Frontal cortex (tissue), 4 donors: ENCODE data around the gene MELK. TPM values are rescaled to one million over a fixed set of nuclear protein-coding genes. Genes with fewer than 3 reads are reported as not detected.
"Not testable (repeated sequence)": the region's sequence is repeated elsewhere in the genome, so short reads cannot be mapped to it uniquely, and the experiment has no call there.

ENCODE experiments used
- DNase-seq, 2 donors: peaks; one replicate each; pipeline ENCODE4 v3.0.0; 2012; ENCODE audit warnings: low spot score in 2 of 2
- FAIRE-seq: peaks from 2 replicates; lab custom pipeline; 2012; peaks lifted over from hg19 to GRCh38; lab: Jason Lieb, UNC
- total RNA-seq: library from RNA; depleted of rRNA; stranded (reverse); fragments of >200 nt; gene quantifications from one replicate; pipeline ENCODE4 v1.2.3, GENCODE V29; 2014
- donor health status: control.
- donor health status: control.
- donor health status: control.

MELK gene
- total RNA-seq: 8.2 TPM

GRCh38 chr9:36572515-36573418 is at the start of gene MELK:
Gene MELK, plus strand, starts transcription at chr9:36572895. Its CDS starts 8,787 bp downstream, at chr9:36581682.
- peak; percentile 78 to 93 for DNase-seq
- no peak for FAIRE-seq

DNA sequence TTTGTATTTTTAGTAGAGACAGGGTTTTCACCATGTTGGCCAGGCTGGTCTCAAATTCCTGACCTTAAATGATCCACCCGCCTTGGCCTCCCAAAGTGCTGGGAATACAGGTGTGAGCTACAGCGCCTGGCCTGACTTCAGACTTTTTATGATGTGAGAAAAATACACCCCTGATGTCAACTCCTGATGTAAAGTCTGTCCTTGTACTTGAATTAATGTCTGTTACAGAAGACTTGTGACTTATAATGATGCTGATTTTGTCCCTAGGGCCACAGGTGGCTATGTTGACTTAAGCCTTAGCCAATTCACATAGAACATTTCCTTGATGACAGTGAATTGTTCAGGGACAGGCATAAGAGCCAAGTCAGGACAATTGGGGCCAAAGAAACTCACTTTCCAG is 42.5 kb upstream of the MELK start:
- DNase-seq (no peak), FAIRE-seq (no peak)

GRCh38 chr9:36532353-36532752 is 40.3 kb upstream of the MELK start:
- FAIRE-seq: no peak
- DNase-seq: no peak

- FAIRE-seq, DNase-seq: not testable (repeated sequence)
Observed at GRCh38 chr9:36533726-36534125, 39.0 kb upstream of the MELK start.

DNA sequence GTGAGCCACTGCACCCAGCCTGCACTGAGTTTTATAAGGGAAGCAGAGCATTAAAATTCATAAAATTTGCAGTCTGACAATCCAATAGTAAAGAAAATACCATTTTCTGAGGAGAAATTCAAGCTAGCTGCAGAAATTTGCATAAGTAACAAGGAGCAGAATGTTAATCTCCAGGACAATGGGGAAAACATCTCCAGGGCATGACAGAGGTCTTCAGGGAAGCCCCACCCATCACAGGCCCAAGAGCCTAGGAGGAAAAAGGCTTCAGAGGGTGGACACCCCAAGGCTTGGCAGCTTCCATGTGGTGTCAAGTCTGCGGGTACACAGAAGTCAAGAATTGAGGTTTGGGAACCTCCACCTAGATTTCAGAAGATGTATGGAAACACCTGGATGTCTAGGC is 37.6 kb upstream of the MELK start:
- FAIRE-seq: no peak
- no peak for DNase-seq

DNA sequence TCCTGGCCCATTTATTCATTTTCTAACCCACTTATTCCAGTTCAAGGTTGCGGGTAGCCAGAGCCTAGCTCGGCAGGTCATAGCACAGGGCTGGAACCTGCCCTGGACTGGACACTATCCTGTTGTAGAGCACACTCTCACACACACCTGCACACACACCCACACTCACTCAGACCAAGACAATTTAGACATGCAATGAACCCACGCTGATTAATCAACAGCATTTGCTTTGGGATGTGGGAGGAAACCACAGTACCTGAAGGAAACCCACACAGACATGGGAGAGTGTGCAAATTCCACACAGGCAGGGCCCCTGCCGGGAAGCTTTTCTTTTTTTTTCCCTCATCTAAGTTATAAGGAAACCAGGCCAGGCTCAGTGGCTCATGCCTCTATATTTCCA is 34.8 kb upstream of the MELK start:
- FAIRE-seq: no peak

DNA sequence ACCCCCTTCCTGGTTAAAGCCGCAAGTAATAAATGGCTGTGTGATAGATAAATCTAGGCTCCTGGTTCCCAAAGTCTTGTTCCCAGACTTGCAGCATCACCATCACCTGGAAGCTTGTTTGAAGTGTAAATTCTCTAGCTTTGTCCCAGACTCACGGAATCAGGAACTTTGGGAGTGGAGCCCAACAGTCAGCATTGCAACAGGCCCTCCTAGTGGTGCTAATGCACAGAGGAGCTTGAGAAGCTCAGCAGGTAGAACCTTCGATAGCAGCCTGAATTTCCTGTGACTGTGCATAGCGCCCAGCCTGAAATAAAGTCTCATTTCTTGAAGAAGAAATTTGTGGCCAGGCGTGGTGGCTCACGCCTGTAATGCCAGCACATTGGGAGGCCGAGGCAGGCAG is 30.3 kb upstream of the MELK start:
- DNase-seq (no peak), FAIRE-seq (no peak)

More for the DNA sequence above, 34.8 kb upstream of the MELK start:
- DNase-seq: no peak

- DNase-seq: no peak
- FAIRE-seq: no peak
Observed at GRCh38 chr9:36543916-36544315, 28.8 kb upstream of the MELK start.

- FAIRE-seq (no peak), DNase-seq (no peak)
Observed at GRCh38 chr9:36547598-36547997, 25.1 kb upstream of the MELK start.

GRCh38 chr9:36548454-36548853 is 24.2 kb upstream of the MELK start:
- FAIRE-seq (no peak), DNase-seq (no peak)

DNA sequence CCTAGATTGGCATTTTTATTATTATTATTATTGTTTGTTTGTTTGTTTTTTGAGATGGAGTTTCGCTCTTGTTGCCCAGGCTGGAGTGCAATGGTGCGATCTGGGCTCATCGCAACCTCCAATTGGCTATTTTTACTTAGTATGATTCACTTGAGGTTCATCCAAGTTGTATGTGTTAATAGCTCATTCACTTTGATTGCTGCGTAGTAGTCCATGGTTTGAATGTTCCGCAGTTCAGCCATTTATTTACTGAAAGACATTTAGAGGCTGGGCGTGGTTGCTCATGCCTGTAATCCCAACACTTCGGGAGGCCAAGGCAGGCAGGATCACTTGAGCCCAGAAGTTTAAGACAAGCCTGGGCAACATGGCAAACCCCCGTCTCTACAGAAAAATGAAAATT is 22.6 kb upstream of the MELK start:
- DNase-seq (no peak), FAIRE-seq (no peak)

DNA sequence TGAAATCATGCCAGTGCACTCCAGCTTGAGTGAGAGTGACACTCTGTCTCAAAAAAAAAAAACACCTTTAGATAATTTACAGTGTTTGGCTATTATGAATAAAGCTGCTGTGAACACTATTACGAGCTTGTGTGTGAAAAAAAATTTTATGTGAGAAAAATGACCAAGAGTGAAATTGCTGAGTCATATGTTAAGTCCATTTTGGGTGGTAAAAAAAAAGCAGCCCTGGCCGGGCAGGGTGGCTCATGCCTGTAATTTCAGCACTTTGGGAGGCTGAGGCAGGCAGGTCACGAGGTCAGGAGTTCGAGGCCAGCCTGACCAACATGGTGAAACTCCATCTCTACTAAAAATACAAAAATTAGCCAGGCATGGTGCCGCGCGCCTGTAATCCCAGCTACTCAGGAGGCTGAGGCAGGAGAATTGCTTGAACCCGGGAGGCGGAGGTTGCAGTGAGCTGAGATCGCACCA is 22.0 kb upstream of the MELK start:
- not testable (repeated sequence) for DNase-seq, FAIRE-seq

GRCh38 chr9:36551129-36551528 is 21.6 kb upstream of the MELK start:
- no peak for DNase-seq
- no peak for FAIRE-seq

DNA sequence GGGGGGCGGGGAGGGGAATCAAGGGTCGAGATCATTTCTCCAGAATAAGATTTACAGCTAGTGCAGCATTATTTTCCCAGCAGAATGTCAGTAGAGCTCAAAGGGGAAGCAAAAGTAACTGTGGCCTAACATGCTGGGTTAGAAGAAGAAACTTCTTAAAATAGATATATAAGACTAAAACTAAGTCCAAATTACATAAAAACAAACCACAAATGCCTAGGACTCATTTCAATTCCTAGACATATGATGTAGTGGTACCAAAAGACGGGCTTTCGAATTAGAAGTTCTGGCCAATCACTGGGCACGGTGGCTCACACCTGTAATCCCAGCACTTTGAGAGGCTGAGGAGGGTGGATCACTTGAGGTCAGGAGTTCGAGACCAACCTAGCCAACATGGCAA is 20.8 kb upstream of the MELK start:
- DNase-seq: no peak
- FAIRE-seq: no peak

DNA sequence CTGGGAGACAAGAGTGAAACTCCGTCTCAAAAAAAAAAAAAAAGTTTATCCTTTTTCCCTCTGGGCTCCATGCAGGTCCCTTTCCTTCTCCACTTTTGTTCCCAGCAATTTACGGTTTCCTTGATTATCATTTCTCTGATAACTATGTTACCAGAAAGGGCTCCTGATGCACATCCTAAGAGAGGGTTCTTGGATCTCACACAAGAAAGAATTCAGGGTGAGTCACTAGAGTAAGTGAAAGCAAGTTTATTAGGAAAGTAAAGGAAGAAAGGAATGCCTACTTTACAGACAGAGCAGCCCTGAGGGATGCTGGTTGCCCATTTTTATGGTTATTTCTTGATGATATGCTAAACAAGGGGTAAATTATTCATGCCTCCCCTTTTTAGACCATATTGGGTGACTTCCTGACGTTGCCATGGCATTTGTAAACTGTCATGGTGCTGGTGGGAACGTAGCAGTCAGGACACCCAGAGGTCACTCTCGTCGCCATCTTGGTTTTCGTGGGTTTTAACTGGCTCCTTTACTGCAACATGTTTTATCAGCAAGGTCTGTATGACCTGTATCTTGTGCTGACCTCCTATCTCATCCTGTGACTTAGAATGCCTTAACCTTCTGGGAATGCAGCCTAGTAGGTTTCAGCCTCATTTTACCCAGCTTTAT is 13.5 kb upstream of the MELK start:
- no peak for FAIRE-seq
- no peak for DNase-seq

- FAIRE-seq (no peak), DNase-seq (no peak)
Observed at GRCh38 chr9:36560771-36561170, 11.9 kb upstream of the MELK start.

- not testable (repeated sequence) for FAIRE-seq, DNase-seq
Observed at GRCh38 chr9:36562801-36563200, 9.9 kb upstream of the MELK start.

GRCh38 chr9:36566813-36567221 is 5.9 kb upstream of the MELK start:
- FAIRE-seq: no peak
- DNase-seq: peak; percentile 57 to 71

GRCh38 chr9:36568681-36569080 is 4.0 kb upstream of the MELK start:
- FAIRE-seq, DNase-seq: not testable (repeated sequence)

DNA sequence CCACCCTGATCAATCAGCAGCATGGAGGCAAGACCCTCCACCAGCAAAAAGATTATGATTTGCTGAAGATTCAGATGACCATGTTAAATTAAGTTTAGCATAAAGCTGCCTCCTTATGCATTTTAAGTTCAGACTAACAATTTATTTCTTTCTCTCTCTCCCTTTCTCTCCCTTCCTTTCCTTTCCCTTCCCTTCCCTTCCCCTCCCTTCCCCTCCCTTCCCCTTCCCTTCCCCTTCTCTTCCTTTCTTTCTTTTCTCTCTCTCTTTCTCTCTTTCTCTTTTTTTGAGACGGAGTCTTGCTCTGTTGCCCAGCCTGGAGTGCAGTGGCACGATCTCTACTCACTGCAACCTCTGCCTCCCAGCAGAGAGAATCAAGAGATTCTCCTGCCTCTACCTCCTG is 1.4 kb upstream of the MELK start:
- FAIRE-seq: no peak

DNA sequence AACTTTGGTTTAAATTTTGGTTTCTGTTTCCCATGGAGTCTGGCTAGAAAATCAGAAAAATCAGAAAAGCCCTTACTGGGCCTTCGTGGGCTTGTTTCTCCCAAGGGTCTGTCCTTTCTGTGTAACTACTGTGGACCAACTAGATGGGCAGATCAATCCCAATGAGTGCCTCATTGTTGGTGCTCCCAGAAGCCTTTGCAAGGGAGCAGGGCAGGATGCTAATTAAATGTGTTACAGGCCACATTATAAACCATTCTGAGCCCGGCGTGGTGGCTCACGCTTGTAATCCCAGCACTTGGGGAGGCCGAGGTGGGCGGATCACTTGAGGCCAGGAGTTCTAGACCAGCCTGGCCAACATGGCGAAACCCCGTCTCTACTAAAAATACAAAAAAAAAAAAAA is 1.4 kb downstream of the MELK start:
- DNase-seq, FAIRE-seq: not testable (repeated sequence)

More for the DNA sequence above, 1.4 kb upstream of the MELK start:
- DNase-seq: no peak
